K562 (cell line): ENCODE results near the gene MLC1. TPM values are rescaled to one million over a fixed set of nuclear protein-coding genes. Genes with fewer than 3 reads are reported as not detected.

Experiments
- CBFA2T3 ChIP-seq: fragments of 450-650 bp; IDR thresholded peaks from 2 replicates; pipeline ENCODE4 v1.6.1; 2017
- EP400 ChIP-seq: fragments of 450-650 bp; IDR thresholded peaks from 2 replicates; pipeline ENCODE4 v1.6.1; 2017; ENCODE audit warnings: antibody characterized with exemption, mild to moderate bottlenecking, moderate library complexity
- MAFF ChIP-seq: IDR thresholded peaks from 2 replicates; pipeline ENCODE4 v1.6.1; 2012; ENCODE audit warnings: low read length, improper control_type of control experiment
- NEUROD1 ChIP-seq: fragments of 150-350 bp; IDR thresholded peaks from 2 replicates; pipeline ENCODE4 v1.6.1; 2014; ENCODE audit warnings: borderline replicate concordance, low read length, low read depth; ENCODE audit not compliant: partially characterized antibody
- RAD21 ChIP-seq, 2 experiments: fragments of 250-450 bp in 1 of 2; fragments of 450-650 bp in 1 of 2; sonication (Bioruptor Pico) in 1 of 2; formaldehyde crosslinking in 1 of 2; IDR thresholded peaks in 1 of 2; conservative IDR thresholded peaks in 1 of 2; 2 replicates each; pipeline versions ENCODE4 v1.4.0 to v1.8.0; 2020 to 2022; ENCODE audit warnings: mild to moderate bottlenecking in 2 of 2, moderate library complexity in 1 of 2
- RAD51 ChIP-seq: fragments of 450-650 bp; IDR thresholded peaks from 2 replicates; pipeline ENCODE4 v1.7.1; 2016; ENCODE audit warnings: low read depth, mild to moderate bottlenecking, borderline replicate concordance
- RCOR1 ChIP-seq, 2 experiments: IDR thresholded peaks; 2 replicates each; pipeline ENCODE4 v1.6.1; 2012; ENCODE audit warnings: low read depth in 2 of 2, low read length in 2 of 2, borderline replicate concordance in 1 of 2, improper control_type of control experiment in 1 of 2
- USF1 ChIP-seq: sonication (generic); formaldehyde crosslinking; IDR thresholded peaks from 2 replicates; pipeline ENCODE4 v1.9.0; 2022; ENCODE audit warnings: mild to moderate bottlenecking, missing genetic modification reagents
- polyA plus RNA-seq, 8 experiments: library from polyadenylated mRNA; depleted of rRNA in 4 of 8; stranded (reverse) in 5 of 8; unstranded in 3 of 8; fragments of >200 nt; fragmentation: Nextera tagmentation in 2 of 8; fragmentation: Illumina TruSeq in 1 of 8; extraction: Ambion mirVana in 2 of 8; extraction: Trizol in 1 of 8; gene quantifications; 2 replicates each; pipeline versions ENCODE4 v1.2.1 to v1.2.3, GENCODE V29; 2011 to 2014; ENCODE audit warnings: inconsistent platforms in 1 of 8, missing spikeins in 1 of 8
- total RNA-seq, 7 experiments: library from RNA; depleted of rRNA in 6 of 7; stranded (reverse); fragments of >200 nt in 6 of 7; fragmentation: Illumina TruSeq in 2 of 7; extraction: Trizol in 2 of 7; gene quantifications; 2 replicates each; pipeline versions ENCODE4 v1.2.1 to v1.2.3, GENCODE V29; 2011 to 2021; ENCODE audit warnings: low replicate concordance in 1 of 7
- TF ChIP-seq, protein P1 (sequence below): fragments of 450-650 bp; IDR thresholded peaks from 2 replicates; pipeline ENCODE4 v1.6.1; 2016; ENCODE audit warnings: mild to moderate bottlenecking, moderate library complexity
- TF ChIP-seq, protein P2 (sequence below): sonication (generic); formaldehyde crosslinking; IDR thresholded peaks from 2 replicates; pipeline ENCODE4 v1.8.1; 2022; ENCODE audit warnings: missing genetic modification reagents

MLC1 gene
- total and polyA plus RNA-seq, 9 of the 15 experiments (the other 6 are each of a cell fraction or from before 2014, with no cell fraction given): 0.06 to 0.98 (median 0.39) TPM

- TF ChIP-seq USF1 (CRISPR knock-in tag): peak; percentile 89
- peak; percentile 78 for TF ChIP-seq MAFF
- peak; percentile 81 for TF ChIP-seq RAD51
- TF ChIP-seq NEUROD1: no peak
- TF ChIP-seq CBFA2T3: peak; percentile 48; the same call in 1 of the 2 replicates
- TF ChIP-seq, protein P1, sequence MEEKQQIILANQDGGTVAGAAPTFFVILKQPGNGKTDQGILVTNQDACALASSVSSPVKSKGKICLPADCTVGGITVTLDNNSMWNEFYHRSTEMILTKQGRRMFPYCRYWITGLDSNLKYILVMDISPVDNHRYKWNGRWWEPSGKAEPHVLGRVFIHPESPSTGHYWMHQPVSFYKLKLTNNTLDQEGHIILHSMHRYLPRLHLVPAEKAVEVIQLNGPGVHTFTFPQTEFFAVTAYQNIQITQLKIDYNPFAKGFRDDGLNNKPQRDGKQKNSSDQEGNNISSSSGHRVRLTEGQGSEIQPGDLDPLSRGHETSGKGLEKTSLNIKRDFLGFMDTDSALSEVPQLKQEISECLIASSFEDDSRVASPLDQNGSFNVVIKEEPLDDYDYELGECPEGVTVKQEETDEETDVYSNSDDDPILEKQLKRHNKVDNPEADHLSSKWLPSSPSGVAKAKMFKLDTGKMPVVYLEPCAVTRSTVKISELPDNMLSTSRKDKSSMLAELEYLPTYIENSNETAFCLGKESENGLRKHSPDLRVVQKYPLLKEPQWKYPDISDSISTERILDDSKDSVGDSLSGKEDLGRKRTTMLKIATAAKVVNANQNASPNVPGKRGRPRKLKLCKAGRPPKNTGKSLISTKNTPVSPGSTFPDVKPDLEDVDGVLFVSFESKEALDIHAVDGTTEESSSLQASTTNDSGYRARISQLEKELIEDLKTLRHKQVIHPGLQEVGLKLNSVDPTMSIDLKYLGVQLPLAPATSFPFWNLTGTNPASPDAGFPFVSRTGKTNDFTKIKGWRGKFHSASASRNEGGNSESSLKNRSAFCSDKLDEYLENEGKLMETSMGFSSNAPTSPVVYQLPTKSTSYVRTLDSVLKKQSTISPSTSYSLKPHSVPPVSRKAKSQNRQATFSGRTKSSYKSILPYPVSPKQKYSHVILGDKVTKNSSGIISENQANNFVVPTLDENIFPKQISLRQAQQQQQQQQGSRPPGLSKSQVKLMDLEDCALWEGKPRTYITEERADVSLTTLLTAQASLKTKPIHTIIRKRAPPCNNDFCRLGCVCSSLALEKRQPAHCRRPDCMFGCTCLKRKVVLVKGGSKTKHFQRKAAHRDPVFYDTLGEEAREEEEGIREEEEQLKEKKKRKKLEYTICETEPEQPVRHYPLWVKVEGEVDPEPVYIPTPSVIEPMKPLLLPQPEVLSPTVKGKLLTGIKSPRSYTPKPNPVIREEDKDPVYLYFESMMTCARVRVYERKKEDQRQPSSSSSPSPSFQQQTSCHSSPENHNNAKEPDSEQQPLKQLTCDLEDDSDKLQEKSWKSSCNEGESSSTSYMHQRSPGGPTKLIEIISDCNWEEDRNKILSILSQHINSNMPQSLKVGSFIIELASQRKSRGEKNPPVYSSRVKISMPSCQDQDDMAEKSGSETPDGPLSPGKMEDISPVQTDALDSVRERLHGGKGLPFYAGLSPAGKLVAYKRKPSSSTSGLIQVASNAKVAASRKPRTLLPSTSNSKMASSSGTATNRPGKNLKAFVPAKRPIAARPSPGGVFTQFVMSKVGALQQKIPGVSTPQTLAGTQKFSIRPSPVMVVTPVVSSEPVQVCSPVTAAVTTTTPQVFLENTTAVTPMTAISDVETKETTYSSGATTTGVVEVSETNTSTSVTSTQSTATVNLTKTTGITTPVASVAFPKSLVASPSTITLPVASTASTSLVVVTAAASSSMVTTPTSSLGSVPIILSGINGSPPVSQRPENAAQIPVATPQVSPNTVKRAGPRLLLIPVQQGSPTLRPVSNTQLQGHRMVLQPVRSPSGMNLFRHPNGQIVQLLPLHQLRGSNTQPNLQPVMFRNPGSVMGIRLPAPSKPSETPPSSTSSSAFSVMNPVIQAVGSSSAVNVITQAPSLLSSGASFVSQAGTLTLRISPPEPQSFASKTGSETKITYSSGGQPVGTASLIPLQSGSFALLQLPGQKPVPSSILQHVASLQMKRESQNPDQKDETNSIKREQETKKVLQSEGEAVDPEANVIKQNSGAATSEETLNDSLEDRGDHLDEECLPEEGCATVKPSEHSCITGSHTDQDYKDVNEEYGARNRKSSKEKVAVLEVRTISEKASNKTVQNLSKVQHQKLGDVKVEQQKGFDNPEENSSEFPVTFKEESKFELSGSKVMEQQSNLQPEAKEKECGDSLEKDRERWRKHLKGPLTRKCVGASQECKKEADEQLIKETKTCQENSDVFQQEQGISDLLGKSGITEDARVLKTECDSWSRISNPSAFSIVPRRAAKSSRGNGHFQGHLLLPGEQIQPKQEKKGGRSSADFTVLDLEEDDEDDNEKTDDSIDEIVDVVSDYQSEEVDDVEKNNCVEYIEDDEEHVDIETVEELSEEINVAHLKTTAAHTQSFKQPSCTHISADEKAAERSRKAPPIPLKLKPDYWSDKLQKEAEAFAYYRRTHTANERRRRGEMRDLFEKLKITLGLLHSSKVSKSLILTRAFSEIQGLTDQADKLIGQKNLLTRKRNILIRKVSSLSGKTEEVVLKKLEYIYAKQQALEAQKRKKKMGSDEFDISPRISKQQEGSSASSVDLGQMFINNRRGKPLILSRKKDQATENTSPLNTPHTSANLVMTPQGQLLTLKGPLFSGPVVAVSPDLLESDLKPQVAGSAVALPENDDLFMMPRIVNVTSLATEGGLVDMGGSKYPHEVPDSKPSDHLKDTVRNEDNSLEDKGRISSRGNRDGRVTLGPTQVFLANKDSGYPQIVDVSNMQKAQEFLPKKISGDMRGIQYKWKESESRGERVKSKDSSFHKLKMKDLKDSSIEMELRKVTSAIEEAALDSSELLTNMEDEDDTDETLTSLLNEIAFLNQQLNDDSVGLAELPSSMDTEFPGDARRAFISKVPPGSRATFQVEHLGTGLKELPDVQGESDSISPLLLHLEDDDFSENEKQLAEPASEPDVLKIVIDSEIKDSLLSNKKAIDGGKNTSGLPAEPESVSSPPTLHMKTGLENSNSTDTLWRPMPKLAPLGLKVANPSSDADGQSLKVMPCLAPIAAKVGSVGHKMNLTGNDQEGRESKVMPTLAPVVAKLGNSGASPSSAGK: peak; percentile 46
- TF ChIP-seq RCOR1 (IDR thresholded peaks at IDR 0.05; ENCODE audit: borderline replicate concordance in 1 of 2, low read depth in 2 of 2, low read length in 2 of 2): 0 out of 4 replicates have a peak, but pooled peaks of 1 of the 2 experiments have one; percentile 20
- peak; percentile 37; the same call in 1 of the 2 replicates for TF ChIP-seq EP400
- TF ChIP-seq, protein P2, sequence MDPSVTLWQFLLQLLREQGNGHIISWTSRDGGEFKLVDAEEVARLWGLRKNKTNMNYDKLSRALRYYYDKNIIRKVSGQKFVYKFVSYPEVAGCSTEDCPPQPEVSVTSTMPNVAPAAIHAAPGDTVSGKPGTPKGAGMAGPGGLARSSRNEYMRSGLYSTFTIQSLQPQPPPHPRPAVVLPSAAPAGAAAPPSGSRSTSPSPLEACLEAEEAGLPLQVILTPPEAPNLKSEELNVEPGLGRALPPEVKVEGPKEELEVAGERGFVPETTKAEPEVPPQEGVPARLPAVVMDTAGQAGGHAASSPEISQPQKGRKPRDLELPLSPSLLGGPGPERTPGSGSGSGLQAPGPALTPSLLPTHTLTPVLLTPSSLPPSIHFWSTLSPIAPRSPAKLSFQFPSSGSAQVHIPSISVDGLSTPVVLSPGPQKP (CRISPR knock-in tag): no peak
- TF ChIP-seq RAD21 (CRISPR knock-in tag; conservative IDR thresholded peaks at IDR 0.05 in 1 of 2, IDR thresholded peaks at IDR 0.05 in 1 of 2): no peak
Observed at GRCh38 chr22:50105208-50106100, 20.2 kb upstream of the MLC1 start (continued).
